ENCODE data around the gene UTP18. TPM values are rescaled to one million over a fixed set of nuclear protein-coding genes. Genes with fewer than 3 reads are reported as not detected.
A peak's percentile ranks its signal among the peaks of the same experiment; 100 is the strongest.
"Not testable (repeated sequence)": the region's sequence is repeated elsewhere in the genome, so short reads cannot be mapped to it uniquely, and the experiment has no call there.

Gene UTP18
- total and polyA plus RNA-seq, 2 donors from 2014 or later = 28.8 to 31.1 TPM

DNA sequence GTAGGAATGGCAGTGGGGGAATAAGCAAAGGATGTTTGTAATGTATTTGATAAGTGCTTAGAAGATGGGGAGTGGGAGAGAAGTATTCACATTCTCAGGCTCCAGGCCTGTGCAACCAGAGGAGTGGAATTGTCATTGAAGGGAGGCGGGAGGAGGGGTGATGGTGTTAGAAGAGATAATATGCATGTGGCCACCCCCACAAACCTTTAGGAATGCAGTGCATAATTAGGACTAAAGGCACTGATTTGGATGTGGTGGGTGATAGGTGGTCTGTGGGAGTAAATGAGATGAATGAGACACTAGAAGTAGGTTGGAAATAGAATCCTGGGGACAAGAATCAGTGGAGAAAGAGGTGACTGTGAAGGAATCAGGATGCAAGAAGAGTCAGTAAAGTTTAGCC is 27.1 kb downstream of the UTP18 start:
- no peak for DNase-seq
- no peak for FAIRE-seq
- intact Hi-C loops (cut with DNase I) = no loop called here
- Histone ChIP-seq H3K27me3 (ENCODE audit: control insufficient read depth, insufficient read depth, low read length) (no peaks in the 10 kb centered on the region), H3K36me3 (ENCODE audit: control insufficient read depth in 2 of 3, insufficient read depth in 3 of 3, low read length in 3 of 3) (peaks cover 0 to 36% (median 16%) of the 10 kb centered on the region in 3 donors), H3K9ac (ENCODE audit: low read length in 3 of 3) (no peak overlapping the region), H3K27ac (ENCODE audit: low read depth in 2 of 2, low read length in 2 of 2) (no peak overlapping the region), H3K9me3 (ENCODE audit: control insufficient read depth in 2 of 3, insufficient read depth in 1 of 3, low read length in 3 of 3) (no peaks in the 10 kb centered on the region), H3K4me1 (ENCODE audit: control insufficient read depth in 2 of 3, insufficient read depth in 2 of 3, low read depth in 1 of 3, low read length in 3 of 3) (no peaks in the 10 kb centered on the region), H3K4me3 (ENCODE audit: low read length in 3 of 3) (no peak overlapping the region)
- TF ChIP-seq, protein P1, sequence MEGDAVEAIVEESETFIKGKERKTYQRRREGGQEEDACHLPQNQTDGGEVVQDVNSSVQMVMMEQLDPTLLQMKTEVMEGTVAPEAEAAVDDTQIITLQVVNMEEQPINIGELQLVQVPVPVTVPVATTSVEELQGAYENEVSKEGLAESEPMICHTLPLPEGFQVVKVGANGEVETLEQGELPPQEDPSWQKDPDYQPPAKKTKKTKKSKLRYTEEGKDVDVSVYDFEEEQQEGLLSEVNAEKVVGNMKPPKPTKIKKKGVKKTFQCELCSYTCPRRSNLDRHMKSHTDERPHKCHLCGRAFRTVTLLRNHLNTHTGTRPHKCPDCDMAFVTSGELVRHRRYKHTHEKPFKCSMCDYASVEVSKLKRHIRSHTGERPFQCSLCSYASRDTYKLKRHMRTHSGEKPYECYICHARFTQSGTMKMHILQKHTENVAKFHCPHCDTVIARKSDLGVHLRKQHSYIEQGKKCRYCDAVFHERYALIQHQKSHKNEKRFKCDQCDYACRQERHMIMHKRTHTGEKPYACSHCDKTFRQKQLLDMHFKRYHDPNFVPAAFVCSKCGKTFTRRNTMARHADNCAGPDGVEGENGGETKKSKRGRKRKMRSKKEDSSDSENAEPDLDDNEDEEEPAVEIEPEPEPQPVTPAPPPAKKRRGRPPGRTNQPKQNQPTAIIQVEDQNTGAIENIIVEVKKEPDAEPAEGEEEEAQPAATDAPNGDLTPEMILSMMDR (IDR thresholded peaks at IDR 0.05; ENCODE audit: borderline replicate concordance, extremely low read depth, insufficient read depth) = no peak

DNA sequence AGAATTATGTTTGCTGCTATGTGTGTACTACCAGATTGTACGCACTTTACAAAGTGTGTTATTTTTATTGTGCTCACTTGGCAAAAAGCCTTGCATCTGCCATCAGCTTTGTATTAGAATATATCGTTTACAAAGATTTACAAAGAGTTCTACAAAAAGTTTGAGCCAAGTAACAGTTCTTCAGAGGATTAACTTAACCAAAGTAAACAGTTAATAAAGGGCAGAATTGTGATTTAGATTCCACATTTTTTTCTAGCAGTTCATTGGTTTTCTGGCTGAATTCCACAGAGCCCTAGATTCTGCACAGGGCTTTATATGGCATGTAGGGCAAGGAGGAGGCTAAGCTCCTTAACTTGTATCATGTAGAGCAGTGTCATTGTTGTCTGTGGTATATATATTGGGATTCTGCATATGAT is 29.4 kb downstream of the UTP18 start:
- FAIRE-seq = no peak

DNA sequence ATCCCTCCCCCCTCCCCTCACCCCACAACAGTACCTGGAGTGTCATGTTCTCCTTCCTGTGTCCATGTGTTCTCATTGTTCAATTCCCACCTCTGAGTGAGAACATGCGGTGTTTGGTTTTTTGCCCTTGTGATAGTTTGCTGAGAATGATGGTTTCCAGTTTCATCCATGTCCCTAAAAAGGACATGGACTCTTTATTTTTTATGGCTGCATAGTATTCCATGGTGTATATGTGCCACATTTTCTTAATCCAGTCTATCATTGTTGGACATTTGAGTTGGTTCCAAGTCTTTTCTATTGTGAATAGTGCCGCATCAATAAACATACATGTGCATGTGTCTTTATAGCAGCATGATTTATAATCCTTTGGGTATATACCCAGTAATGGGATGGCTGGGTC is 34.0 kb downstream of the UTP18 start:
- H3K4me1 ChIP-seq (ENCODE audit: control insufficient read depth in 2 of 3, insufficient read depth in 2 of 3, low read depth in 1 of 3, low read length in 3 of 3); FAIRE-seq; H3K9ac ChIP-seq (ENCODE audit: low read length in 3 of 3); DNase-seq; H3K36me3 ChIP-seq (ENCODE audit: control insufficient read depth in 2 of 3, insufficient read depth in 3 of 3, low read length in 3 of 3); H3K27ac ChIP-seq (ENCODE audit: low read depth in 2 of 2, low read length in 2 of 2); H3K9me3 ChIP-seq (ENCODE audit: control insufficient read depth in 2 of 3, insufficient read depth in 1 of 3, low read length in 3 of 3); intact Hi-C loops (cut with DNase I); H3K4me3 ChIP-seq (ENCODE audit: low read length in 3 of 3); H3K27me3 ChIP-seq (ENCODE audit: control insufficient read depth, insufficient read depth, low read length): not testable (repeated sequence)

More for the DNA sequence above, 29.4 kb downstream of the UTP18 start:
- H3K27ac ChIP-seq (ENCODE audit: low read depth in 2 of 2, low read length in 2 of 2) = no peak overlapping the region
- H3K9me3 ChIP-seq (ENCODE audit: control insufficient read depth in 2 of 3, insufficient read depth in 1 of 3, low read length in 3 of 3) = no peaks in the 10 kb centered on the region
- peaks cover 0 to 36% (median 16%) of the 10 kb centered on the region in 3 donors for H3K36me3 ChIP-seq (ENCODE audit: control insufficient read depth in 2 of 3, insufficient read depth in 3 of 3, low read length in 3 of 3)
- no peak overlapping the region for H3K4me3 ChIP-seq (ENCODE audit: low read length in 3 of 3)
- H3K4me1 ChIP-seq (ENCODE audit: control insufficient read depth in 2 of 3, insufficient read depth in 2 of 3, low read depth in 1 of 3, low read length in 3 of 3) = no peaks in the 10 kb centered on the region
- no peak overlapping the region for H3K9ac ChIP-seq (ENCODE audit: low read length in 3 of 3)
- DNase-seq = peak in 1 of 5 donors; percentile 19
- TF ChIP-seq, protein P1 (IDR thresholded peaks at IDR 0.05; ENCODE audit: borderline replicate concordance, extremely low read depth, insufficient read depth) = no peak
- H3K27me3 ChIP-seq (ENCODE audit: control insufficient read depth, insufficient read depth, low read length) = no peaks in the 10 kb centered on the region
- intact Hi-C loops (cut with DNase I) = no loop called here

DNA sequence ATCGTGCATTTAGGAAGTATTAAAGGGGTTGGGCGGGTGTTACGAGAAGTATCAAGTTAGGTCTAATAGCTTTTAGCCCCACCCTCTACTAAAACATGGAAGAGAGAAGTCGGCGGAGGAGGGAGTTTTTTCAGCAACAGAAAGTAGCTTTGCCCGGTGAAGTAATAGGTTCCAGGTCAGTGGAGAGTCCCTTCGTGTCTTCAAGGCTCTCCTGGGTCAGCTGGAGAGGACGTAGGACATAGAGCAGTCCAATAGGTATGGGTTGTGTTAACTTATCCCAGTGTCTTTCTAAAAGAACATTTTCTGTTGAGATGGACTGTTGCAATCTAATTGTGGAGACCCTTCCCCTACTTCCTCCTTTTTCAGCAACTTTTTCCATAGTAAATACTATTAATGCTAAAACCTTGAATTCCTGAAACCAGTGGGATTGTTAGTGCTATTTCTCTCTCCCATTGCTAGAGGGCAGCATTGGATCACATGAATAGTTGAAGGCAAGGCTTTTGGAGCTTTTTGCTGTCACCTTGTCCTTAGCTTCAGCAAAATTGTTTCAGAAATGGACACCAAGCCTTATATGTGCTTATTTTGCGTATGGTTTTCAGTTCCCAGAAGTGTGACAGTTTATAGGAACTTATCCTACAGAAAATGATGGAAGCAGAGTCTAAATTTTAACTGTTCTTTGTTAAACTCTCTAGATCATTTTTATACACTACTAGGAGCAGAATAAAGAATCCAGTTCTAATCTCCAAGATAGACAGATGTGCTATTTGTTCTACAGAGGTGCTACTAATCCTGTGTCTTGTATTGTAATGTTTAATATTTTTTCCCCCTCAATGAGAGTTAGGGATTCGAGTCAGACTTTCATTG is 38.4 kb downstream of the UTP18 start:
- H3K9me3 ChIP-seq (ENCODE audit: control insufficient read depth in 2 of 3, insufficient read depth in 1 of 3, low read length in 3 of 3) = no peaks in the 10 kb centered on the region
- DNase-seq (peak in 2 of 5 donors; percentile 78 to 92), FAIRE-seq (peak; percentile 3)
- no peak overlapping the region for H3K9ac ChIP-seq (ENCODE audit: low read length in 3 of 3)
- no peak overlapping the region for H3K4me3 ChIP-seq (ENCODE audit: low read length in 3 of 3)
- TF ChIP-seq, protein P1 (IDR thresholded peaks at IDR 0.05; ENCODE audit: borderline replicate concordance, extremely low read depth, insufficient read depth) = peak; percentile 63
- H3K4me1 ChIP-seq (ENCODE audit: control insufficient read depth in 2 of 3, insufficient read depth in 2 of 3, low read depth in 1 of 3, low read length in 3 of 3) = no peaks in the 10 kb centered on the region
- H3K27ac ChIP-seq (ENCODE audit: low read depth in 2 of 2, low read length in 2 of 2) = no peak overlapping the region
- H3K36me3 ChIP-seq (ENCODE audit: control insufficient read depth in 2 of 3, insufficient read depth in 3 of 3, low read length in 3 of 3) = peaks cover 0 to 3% (median 0%) of the 10 kb centered on the region in 3 donors
- intact Hi-C loops (cut with DNase I) = no loop called here
- H3K27me3 ChIP-seq (ENCODE audit: control insufficient read depth, insufficient read depth, low read length) = no peaks in the 10 kb centered on the region

All from kidney (tissue), 14 donors.